Testis (tissue), 3 donors: ENCODE data around the gene EDN2. TPM values are rescaled to one million over a fixed set of nuclear protein-coding genes. Genes with fewer than 3 reads are reported as not detected.

ENCODE experiments used
- DNase-seq: peaks from one replicate; pipeline ENCODE4 v3.0.0-alpha.2; 2019
- H3K27ac ChIP-seq, 2 donors: fragments of 200-600 bp; sonication (generic); one replicate each; pipeline ENCODE4 v1.5.1; 2019
- H3K27me3 ChIP-seq: fragments of 200-600 bp; sonication (generic); one replicate; pipeline ENCODE4 v1.5.1; 2019
- H3K36me3 ChIP-seq: fragments of 200-600 bp; sonication (generic); one replicate; pipeline ENCODE4 v1.5.1; 2017; ENCODE audit warnings: low read depth; ENCODE audit errors: missing control alignments
- H3K4me1 ChIP-seq: fragments of 200-600 bp; sonication (generic); one replicate; pipeline ENCODE4 v1.5.1; 2019
- H3K4me3 ChIP-seq, 2 donors: fragments of 200-600 bp; sonication (generic); one replicate each; pipeline ENCODE4 v1.5.1; 2017 to 2019
- H3K9me3 ChIP-seq: fragments of 200-600 bp; sonication (generic); one replicate; pipeline ENCODE4 v1.5.1; 2017
- POLR2A ChIP-seq: fragments of 450-650 bp; IDR thresholded peaks from one replicate; pipeline ENCODE4 v1.6.1; 2017; ENCODE audit warnings: antibody characterized with exemption, mild to moderate bottlenecking, moderate library complexity
- WGBS, 2 donors: methylation state at CpG; one replicate each; pipeline ENCODE4 v1.1.5; 2018; 5-methylcytosine and 5-hydroxymethylcytosine counted together
- intact Hi-C: fragments of 100-400 bp; cut with DNase I; formaldehyde crosslinking; loops from one replicate; pipeline ENCODE4 v1.15.1; 2023; ENCODE audit warnings: low total_unique reads
- polyA plus RNA-seq: library from polyadenylated mRNA; stranded (reverse); fragments of 350-450 nt; fragmentation: Illumina TruSeq; extraction: RNeasy Lipid Tissue Mini Kit (QIAGEN cat#74804); gene quantifications from one replicate; pipeline ENCODE4 v1.2.3, GENCODE V29; 2014; ENCODE audit warnings: low read depth, low replicate concordance; ENCODE audit not compliant: insufficient read depth
- total RNA-seq, 2 donors: library from RNA; depleted of rRNA; stranded (reverse); fragments of >200 nt; gene quantifications; one replicate each; pipeline ENCODE4 v1.2.3, GENCODE V29; 2016
- TF ChIP-seq, protein P1 (sequence below), 3 experiments: fragments of 450-650 bp in 2 of 3; fragments of 200-600 bp in 1 of 3; sonication (generic) in 1 of 3; IDR thresholded peaks; one replicate each; pipeline ENCODE4 v1.5.1; 2016 to 2019; ENCODE audit warnings: antibody characterized with exemption in 3 of 3, mild to moderate bottlenecking in 2 of 3, moderate library complexity in 1 of 3

Gene EDN2
- total and polyA plus RNA-seq, 3 donors from 2014 or later = not detected

DNA sequence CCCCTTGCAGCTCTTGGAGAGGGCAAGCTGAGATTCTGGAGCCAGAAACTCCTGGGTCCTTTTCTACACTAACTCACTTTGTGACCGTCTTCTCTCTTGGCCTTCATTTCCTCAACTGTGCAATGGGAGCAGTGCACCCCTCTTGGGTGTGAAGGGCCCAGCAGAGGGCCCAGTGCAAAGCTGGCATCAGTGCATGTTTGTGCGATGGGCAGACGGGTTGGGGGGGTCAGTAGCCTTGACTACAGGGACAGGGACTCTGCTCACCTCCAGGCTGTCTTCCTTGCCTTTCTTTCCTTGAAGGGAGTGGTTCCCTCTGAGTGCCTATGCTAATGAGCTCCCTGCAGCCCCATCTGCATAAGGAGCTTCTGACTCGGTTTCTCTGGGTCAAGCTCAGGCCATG lies 51.0 kb downstream of the EDN2 start:
- Histone ChIP-seq H3K27me3 (no peaks in the 10 kb centered on the region), H3K4me3 (no peak overlapping the region), H3K27ac (no peak overlapping the region), H3K4me1 (peaks cover 20% of the 10 kb centered on the region), H3K36me3 (no peaks in the 10 kb centered on the region), H3K9me3 (no peaks in the 10 kb centered on the region)
- DNase-seq = no peak
- 70% methylated on average over 4 of the region's 4 CpGs for WGBS, 2 donors
- no peak for TF ChIP-seq POLR2A
- TF ChIP-seq, protein P1, sequence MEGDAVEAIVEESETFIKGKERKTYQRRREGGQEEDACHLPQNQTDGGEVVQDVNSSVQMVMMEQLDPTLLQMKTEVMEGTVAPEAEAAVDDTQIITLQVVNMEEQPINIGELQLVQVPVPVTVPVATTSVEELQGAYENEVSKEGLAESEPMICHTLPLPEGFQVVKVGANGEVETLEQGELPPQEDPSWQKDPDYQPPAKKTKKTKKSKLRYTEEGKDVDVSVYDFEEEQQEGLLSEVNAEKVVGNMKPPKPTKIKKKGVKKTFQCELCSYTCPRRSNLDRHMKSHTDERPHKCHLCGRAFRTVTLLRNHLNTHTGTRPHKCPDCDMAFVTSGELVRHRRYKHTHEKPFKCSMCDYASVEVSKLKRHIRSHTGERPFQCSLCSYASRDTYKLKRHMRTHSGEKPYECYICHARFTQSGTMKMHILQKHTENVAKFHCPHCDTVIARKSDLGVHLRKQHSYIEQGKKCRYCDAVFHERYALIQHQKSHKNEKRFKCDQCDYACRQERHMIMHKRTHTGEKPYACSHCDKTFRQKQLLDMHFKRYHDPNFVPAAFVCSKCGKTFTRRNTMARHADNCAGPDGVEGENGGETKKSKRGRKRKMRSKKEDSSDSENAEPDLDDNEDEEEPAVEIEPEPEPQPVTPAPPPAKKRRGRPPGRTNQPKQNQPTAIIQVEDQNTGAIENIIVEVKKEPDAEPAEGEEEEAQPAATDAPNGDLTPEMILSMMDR (IDR thresholded peaks at IDR 0.05) = no peak
- intact Hi-C loops = no loop called here

DNA sequence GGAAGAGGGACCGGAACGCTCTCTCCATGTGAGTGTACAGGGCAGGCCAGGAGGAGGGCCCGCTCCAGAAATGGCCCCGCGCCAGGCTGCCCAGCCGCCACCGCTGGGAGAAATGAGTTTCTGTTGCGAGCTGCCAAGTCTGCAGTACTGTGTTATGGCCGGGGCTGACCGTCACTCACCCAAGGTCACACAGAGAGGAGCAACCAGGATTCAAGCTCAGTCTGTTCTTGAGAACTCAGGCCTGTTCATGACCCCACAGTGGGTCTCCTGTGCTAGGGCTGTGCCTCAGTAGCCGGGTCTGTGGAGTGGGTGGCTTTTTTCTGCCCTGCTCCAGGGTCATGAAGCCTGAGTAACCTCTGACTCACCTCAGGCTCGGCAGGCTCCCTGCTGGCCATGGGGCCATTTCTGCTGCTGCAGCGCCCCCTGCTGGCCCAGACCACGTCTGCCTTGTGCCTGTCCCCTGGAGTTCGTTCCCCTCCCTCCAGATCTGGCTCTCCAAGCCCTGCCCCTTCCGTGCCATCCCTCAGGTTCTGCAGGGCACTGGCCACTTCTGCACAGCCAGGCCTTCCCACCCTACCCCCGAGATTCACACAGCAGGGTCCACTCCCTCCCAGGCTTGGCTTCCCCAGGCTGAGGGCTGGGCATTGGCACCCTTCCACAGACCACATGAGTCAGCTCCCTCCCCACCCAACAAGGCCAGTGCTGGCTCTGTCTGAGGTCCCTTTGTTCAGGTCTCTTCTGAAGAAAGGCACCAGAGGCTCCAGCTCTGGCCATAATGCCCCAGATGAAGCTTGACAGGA lies 51.8 kb downstream of the EDN2 start:
- H3K27me3 ChIP-seq = no peaks in the 10 kb centered on the region
- intact Hi-C loops = no loop called here
- peaks cover 20% of the 10 kb centered on the region for H3K4me1 ChIP-seq
- WGBS, 2 donors = 27 to 28% methylated on average over 14 to 17 of the region's 17 CpGs
- TF ChIP-seq, protein P1 (IDR thresholded peaks at IDR 0.05) = peak; percentile 83 to 95 (median 87)
- no peak for TF ChIP-seq POLR2A
- peak; percentile 93 for DNase-seq
- H3K27ac ChIP-seq = peak overlapping the region; percentile 25 to 53
- H3K36me3 ChIP-seq = no peaks in the 10 kb centered on the region
- H3K9me3 ChIP-seq = no peaks in the 10 kb centered on the region
- H3K4me3 ChIP-seq = no peak overlapping the region

DNA sequence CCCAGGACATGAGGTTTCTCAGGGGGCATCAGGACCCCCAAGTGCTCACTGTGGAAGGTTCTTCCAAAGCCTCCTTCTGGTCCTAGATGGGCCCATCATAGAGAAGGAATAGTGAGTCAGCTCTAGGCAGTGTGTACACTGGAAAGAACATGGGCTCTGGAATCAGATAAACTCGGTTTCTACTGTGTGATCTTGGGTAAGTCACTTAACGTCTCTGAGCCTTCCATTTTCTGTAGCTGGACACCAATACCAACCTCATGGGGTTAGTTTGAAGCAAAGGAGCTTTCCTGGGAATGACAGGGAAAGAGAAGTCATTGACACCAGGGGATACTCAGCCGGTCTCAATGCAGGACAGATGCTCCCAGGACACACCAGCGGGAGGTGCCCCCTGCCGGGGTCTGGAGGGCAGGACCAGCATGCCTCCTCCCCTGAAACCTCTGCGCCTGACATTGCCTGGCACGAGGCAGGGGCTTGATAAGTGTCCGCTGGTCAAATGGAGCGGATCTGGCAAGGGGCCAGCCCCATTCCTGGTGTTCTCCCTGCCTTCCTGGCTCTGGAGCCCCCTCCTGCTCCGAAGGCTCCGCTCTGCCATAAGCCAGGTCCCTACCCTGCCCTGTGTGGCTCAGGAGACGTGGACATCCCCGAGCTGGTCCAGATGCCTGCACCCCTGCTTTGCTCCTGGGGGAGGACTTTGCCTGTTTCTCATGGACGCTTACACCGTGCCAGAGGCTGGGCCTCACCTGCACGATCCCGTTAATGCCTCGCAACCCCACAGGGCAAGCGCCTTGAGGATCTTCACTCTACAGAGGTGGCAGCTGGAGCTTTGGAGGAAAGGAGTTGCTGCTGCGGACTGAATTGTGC lies 52.8 kb downstream of the EDN2 start:
- TF ChIP-seq POLR2A = no peak
- TF ChIP-seq, protein P1 (IDR thresholded peaks at IDR 0.05) = no peak
- no peak overlapping the region for H3K4me3 ChIP-seq
- H3K27me3 ChIP-seq = no peaks in the 10 kb centered on the region
- H3K36me3 ChIP-seq = no peaks in the 10 kb centered on the region
- intact Hi-C loops = no loop called here
- 70 to 85% methylated on average over 9 to 20 of the region's 20 CpGs for WGBS, 2 donors
- peak; percentile 39 for DNase-seq
- H3K27ac ChIP-seq = no peak overlapping the region
- peaks cover 20% of the 10 kb centered on the region for H3K4me1 ChIP-seq
- no peaks in the 10 kb centered on the region for H3K9me3 ChIP-seq

DNA sequence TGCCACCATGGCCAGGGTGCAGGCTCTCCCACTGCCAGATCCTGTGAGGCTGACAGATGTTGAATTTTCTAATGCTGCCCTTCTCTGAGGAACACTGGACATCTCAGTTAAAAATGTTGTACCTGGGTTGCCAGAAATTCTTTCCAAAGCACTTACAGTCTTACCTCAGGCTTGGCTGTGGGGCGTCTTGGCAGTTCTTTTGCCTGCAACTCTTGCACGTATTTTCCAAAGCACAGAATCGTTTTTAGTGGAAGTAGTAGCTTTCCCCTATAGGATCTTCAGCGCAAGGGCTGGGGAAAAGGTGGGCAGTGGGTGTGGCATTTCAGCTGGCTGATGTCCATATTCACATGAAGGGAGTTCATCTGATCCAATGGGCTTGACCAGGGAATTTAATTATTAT lies 53.9 kb downstream of the EDN2 start:
- DNase-seq = no peak
- peaks cover 20% of the 10 kb centered on the region for H3K4me1 ChIP-seq
- TF ChIP-seq, protein P1 (IDR thresholded peaks at IDR 0.05) = no peak
- no peak for TF ChIP-seq POLR2A
- H3K9me3 ChIP-seq = no peaks in the 10 kb centered on the region
- no peak overlapping the region for H3K4me3 ChIP-seq
- 69 to 86% methylated on average over 4 of the region's 4 CpGs for WGBS, 2 donors
- H3K36me3 ChIP-seq = no peaks in the 10 kb centered on the region
- intact Hi-C loops = no loop called here
- no peaks in the 10 kb centered on the region for H3K27me3 ChIP-seq
- no peak overlapping the region for H3K27ac ChIP-seq
